ENCODE data around the gene FMN1.

GRCh38 chr15:32830241-32830640, 364.3 kb downstream of the FMN1 start:
- no peak for TF ChIP-seq CTCF (IDR thresholded peaks at IDR 0.05)
- TF ChIP-seq POLR2A (IDR thresholded peaks at IDR 0.05), result no peak

All from testis (tissue), 2 donors.